Stromal cell of bone marrow (primary cell): ENCODE data around the gene TERB1.

ENCODE experiments used
- DNase-seq: peaks from one replicate; pipeline ENCODE4 v3.0.0-alpha.2; 2012; ENCODE audit warnings: low read depth

TERB1 gene, protein sequence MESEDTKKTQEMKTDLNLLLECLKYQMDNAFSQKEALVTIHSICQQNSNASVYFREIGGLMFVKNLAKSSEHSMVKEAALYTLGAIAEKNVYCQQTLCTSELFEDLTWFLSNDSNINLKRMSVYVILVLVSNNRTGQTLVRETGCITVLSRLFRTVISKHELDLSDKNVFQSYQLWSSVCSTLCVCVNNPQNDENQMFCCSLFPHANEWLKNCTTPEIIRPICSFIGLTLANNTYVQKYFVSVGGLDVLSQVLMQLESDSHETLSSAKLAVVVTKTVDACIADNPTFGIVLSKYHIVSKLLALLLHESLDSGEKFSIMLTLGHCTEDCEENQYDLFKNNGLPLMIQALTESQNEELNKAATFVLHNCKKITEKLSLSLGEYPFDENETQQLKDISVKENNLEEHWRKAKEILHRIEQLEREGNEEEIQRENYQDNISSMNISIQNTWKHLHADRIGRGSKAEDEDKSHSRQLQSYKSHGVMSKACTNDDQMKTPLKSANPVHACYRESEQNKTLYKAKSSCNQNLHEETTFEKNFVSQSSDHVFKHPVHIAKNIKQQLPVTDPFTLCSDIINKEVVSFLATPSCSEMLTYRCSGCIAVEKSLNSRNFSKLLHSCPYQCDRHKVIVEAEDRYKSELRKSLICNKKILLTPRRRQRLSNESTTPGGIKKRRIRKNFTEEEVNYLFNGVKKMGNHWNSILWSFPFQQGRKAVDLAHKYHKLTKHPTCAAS

DNA sequence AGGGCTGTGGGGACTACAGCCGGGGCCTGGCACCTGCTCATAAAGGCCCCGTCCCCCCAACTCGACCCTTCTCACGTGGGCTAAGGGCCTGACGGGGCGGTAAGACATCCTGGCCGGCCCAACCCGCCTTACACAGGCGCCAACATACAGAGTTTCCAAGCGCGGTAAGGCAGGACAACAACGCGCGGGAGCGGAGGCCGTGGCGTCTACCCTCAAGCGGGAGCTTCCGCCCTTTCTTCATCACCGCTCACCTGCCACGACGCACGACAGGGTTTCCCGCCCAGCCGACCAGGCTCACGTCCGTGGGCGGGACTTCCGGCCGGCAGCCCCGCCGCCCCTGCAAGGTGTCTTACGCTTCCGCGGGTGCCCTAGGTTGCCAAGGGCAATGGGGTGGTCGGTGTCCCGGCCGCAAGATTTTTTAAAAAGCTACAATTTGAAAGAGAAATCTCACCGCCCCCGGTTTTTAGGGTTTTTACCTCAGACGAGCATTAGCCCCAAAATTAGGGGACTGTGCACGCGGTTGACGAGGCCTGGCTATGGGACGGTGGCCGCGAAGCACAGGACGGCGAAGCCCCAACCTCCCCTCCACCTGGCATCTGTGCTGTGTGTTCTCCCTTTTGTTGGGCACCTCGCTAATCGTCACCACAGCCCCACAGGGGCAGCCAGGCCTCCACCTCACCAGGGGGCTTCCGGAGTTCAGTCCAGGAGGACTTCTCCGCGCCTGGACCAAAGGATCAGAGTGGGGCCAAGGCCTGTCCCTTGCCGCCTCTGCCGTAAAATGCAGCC, at the start of gene TERB1:
TSS of gene TERB1 (minus strand) at position 265 of the 786 bp plus-strand sequence. CDS start 4,786 bp downstream, outside the sequence.
- no peak for DNase-seq

DNA sequence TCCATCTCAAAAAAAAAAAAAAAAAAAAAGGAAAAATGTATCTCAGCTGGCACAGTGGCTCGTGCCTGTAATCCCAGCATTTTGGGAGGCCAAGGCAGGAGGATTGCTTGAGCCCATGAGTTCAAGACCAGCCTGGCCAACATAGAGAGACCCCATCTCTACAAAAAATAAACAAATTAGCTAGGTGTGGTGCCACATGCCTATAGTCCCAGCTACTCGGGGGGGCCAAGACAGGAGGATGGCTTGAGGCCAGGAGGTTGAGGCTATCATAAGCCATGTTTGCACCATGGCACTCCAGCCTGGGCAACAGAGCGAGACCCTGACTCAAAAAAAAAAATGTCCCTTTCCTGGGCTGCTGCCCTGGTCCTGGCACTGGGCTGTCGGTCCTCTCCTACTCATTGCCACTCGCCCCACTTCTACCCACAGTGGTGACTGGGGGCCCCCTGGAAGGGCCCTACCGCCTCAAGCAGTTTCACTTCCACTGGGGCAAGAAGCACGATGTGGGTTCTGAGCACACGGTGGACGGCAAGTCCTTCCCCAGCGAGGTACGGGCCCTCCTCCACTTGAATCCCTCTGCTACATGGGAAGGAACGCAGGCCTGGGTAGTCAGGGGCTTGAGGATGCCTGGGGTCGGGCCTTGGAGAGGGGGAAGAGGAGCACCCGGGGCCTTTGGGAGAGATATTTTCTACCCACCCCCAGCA, 48.9 kb upstream of the TERB1 start:
- DNase-seq, result no peak

DNA sequence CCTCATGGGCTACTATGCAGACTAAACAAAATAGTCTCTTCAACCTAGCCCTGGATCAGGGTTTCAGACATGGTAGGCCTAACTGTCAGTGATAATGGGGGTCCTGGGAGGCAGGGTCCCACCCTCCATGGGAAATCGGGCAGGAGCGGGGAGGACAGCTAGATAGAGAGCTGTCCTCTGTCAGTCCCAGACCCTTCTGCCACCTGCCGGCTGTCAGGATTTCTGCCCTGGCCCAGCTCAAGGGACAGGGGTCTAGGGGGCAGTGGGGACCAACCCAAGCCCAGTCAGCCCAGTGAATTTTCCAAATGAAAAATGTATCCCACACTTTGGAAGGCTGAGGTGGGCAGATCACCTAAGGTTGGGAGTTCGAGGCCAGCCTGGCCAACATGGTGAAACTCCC, 48.2 kb upstream of the TERB1 start:
- DNase-seq, result no peak

GRCh38 chr16:66849021-66849420, 47.6 kb upstream of the TERB1 start:
- DNase-seq, result no peak

GRCh38 chr16:66848172-66848571, 46.8 kb upstream of the TERB1 start:
- no peak for DNase-seq

GRCh38 chr16:66847533-66848067, 46.2 kb upstream of the TERB1 start:
- no peak for DNase-seq

DNA sequence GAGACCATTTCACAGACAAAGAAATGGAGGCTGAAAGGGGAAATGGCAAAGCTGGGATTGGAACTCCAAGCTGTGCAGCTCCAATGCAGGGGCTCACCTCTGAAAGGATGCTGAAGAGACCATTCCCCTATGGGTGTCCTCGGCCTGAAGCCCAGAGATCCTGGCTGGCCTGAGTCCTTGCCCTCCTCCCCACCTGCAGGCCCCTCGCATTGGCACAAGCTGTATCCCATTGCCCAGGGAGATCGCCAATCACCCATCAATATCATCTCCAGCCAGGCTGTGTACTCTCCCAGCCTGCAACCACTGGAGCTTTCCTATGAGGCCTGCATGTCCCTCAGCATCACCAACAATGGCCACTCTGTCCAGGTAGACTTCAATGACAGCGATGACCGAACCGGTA, 45.4 kb upstream of the TERB1 start:
- DNase-seq, result no peak

DNA sequence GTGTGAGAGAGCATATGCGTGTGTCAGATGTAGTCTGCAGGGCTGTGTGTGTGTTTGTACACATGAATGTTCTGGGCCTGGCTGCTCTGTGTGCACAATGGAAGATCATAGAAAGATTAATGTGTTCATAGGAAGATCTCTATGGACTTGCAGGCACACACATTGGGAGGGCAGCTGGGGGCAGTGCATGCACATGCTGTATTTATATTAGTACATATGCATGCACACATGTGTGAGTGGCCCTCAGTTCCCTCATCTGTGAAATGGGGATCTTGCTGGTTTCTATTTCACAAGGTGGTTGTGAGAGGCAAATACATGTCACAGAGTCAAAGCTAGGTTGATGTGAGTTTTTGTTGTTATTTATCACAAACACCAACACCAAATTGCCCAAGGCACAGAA, 44.9 kb upstream of the TERB1 start:
- no peak for DNase-seq

DNA sequence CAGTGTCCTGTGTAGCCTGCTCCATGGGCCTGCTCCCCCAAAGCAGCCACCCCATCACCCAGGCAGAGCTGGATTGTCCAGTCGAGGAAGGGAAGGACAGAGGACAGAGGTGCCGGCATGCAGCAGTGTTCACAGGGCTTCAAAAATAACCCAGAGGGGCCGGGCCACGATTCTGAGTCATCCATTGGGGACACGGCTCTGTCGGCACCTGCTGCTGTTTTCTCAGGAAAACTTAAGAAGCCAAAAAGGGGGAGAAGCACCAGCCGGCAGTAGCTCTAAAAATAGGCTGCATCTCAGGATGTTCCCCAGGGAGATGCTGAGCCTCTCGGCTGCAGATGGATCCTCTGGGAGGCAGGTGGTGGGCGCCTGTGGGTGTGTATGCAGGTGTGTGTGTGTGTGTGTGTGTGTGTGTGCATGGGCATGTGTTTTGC, 44.4 kb upstream of the TERB1 start:
- no peak for DNase-seq

- no peak for DNase-seq
These were observed 43.7 kb upstream of the TERB1 start for GRCh38 chr16:66845080-66845410.

DNA sequence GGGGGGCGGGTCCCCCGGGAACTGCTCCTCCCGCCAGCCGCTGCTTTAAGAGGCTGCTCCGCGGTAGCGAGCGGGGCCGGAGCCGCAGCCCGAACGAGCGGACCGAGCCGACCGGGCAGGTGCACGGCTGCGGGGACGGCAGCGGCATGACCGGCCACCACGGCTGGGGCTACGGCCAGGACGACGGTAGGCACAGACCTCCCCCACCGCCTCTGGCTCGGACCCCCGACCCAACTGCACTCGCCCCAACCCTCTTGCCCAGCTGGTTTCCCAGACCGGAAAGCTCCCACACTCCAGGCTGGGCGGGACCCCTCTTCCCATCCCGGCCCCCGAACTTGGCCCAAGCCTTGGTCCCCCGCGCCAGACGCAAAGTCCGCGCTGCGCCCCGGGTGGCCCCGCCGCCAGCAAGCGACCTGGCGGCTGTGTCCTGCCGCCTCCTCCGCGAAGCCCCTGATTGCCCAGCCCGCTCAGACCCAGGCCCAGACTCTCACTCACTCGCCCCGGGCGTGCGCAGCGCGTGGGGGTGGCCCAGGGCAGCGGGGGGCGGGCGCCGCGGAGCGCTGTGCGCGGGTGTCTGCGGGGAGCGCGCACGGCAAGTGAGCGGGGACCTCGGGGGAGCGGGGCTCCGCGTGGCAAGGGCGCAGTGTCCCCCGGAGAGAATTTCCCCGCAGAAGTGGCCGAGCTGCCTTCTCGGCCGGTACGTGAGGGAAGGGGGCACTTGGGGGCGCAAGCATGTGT, 43.1 kb upstream of the TERB1 start, which contains the start of gene CA7:
TSS of gene CA7 (plus strand) at position 73 of the 738 bp plus-strand sequence. CDS start at position 147, 74 bp downstream.
- no peak for DNase-seq

GRCh38 chr16:66844009-66844341, 42.6 kb upstream of the TERB1 start:
- no peak for DNase-seq

DNA sequence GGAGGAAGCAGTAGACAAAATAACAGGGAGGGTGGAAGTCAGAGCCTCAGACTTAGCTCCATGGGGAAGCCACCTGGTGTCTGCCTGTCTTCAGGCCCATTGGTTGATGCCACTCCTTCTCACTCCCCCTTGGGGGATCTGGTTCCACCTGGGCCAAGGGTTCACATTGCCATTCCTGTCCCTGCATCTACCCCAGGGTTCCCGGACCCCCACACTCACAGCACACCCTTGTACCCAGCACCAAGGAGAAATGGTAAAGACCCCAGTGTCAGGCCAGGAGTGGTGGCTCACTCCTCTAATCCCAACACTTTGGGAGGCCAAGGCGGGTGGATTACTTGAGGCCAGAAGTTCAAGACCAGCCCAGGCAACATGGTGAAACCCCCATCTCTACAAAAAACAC, 41.8 kb upstream of the TERB1 start:
- no peak for DNase-seq

DNA sequence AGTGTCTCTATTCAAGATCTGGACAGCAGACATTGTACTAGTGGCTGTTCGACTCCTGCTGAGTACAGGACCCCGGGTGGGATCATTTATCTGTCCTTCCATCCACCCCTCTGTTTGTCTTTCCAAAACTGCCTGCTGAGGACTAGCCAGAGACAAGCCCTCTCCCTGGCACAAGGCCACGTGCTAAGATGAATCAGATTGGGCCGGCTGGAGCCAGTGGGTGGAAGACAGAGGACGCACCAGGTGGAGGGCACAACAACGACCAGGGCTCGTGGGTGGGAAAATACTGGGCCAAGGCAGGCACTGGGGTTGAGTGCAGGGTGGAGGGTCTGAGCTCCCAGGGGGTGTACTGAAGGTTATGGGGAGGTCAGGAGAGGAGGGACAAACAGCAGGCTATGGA, 41.4 kb upstream of the TERB1 start:
- no peak for DNase-seq

- no peak for DNase-seq
These were observed 40.0 kb upstream of the TERB1 start for GRCh38 chr16:66841366-66841765.

- DNase-seq, result no peak
These were observed 39.5 kb upstream of the TERB1 start for GRCh38 chr16:66840883-66841282.

DNA sequence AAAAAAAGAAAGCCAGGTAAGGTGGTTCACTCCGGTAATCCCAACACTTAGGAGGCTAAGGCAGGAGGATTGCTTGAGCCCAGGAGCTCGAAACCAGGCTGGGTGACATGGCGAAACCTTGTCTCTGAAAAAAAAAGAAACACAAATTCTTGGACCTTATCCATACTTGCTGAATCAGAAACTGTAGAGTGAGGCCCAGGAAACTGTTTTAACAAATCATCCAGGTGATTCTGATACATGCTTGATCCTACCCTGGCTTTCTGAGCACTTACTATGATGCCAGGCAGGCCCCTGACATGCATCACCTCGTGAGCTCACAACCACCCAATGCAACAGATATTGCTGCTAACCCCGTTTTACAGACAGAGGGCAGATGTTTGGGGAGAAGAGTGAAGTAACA, 33.4 kb upstream of the TERB1 start:
- DNase-seq, result no peak

- DNase-seq, result peak; percentile 8
These were observed 31.4 kb upstream of the TERB1 start for GRCh38 chr16:66832661-66833305.

DNA sequence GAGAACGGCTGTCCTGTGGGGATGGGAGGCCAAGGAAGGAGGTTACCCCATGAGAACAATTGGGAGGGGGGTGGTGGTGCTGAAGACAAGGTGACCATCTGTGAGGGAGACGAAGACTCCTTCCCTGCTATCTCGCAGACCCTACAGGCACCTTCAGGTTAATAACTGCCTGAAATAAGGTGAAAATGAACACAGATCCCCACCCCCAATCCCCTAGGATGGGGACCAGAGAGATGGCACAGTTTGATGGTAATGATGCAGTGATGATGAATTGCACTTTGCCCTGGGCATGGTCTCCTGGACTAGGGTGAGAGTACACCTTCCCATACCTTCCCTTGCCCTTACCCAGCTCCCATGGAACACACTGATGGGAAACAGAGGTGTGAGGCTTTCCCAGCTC, 30.8 kb upstream of the TERB1 start:
- DNase-seq, result no peak
